K562 (cell line): ENCODE measurements around the gene GSTM5. TPM values are rescaled to one million over a fixed set of nuclear protein-coding genes. Genes with fewer than 3 reads are reported as not detected.

Experiments
- ATF1 ChIP-seq, 2 experiments: fragments of 450-650 bp in 1 of 2; IDR thresholded peaks; 2 replicates each; pipeline ENCODE4 v1.6.1; 2016; ENCODE audit warnings: missing compliant biosample characterization in 1 of 2, missing genetic modification characterization in 1 of 2
- CREB3 ChIP-seq: fragments of 450-650 bp; conservative IDR thresholded peaks from 2 replicates; pipeline ENCODE4 v1.6.1; 2016; ENCODE audit warnings: missing genetic modification characterization, low read depth, mild to moderate bottlenecking, missing compliant biosample characterization, moderate library complexity
- ELF1 ChIP-seq: fragments of 200-800 bp; sonication (Bioruptor generic); IDR thresholded peaks from 2 replicates; pipeline ENCODE4 v1.6.1; 2016; ENCODE audit warnings: missing genetic modification characterization, missing compliant biosample characterization
- GABPA ChIP-seq: fragments of 200-800 bp; sonication (Bioruptor generic); conservative IDR thresholded peaks from 2 replicates; pipeline ENCODE4 v1.6.1; 2016; ENCODE audit warnings: low read depth, missing genetic modification characterization, missing compliant biosample characterization
- LEF1 ChIP-seq: fragments of 450-650 bp; IDR thresholded peaks from 2 replicates; pipeline ENCODE4 v1.6.1; 2016; ENCODE audit warnings: mild to moderate bottlenecking
- MAZ ChIP-seq, 2 experiments: fragments of 450-650 bp in 1 of 2; sonication (generic) in 1 of 2; formaldehyde crosslinking; IDR thresholded peaks in 1 of 2; conservative IDR thresholded peaks in 1 of 2; 2 replicates each; pipeline versions ENCODE4 v1.4.0 to v1.5.0; 2020; ENCODE audit warnings: mild to moderate bottlenecking in 1 of 2, missing genetic modification reagents in 1 of 2
- MCM7 ChIP-seq, 2 experiments: fragments of 450-650 bp; IDR thresholded peaks; 2 replicates each; pipeline ENCODE4 v1.6.1; 2016 to 2018
- MTA1 ChIP-seq: fragments of 450-650 bp; IDR thresholded peaks from 2 replicates; pipeline ENCODE4 v1.6.1; 2017; ENCODE audit warnings: borderline replicate concordance
- NR2C2 ChIP-seq, 2 experiments: fragments of 200-800 bp in 1 of 2; sonication (Bioruptor generic) in 1 of 2; sonication (generic) in 1 of 2; formaldehyde crosslinking in 1 of 2; IDR thresholded peaks; 2 replicates each; pipeline versions ENCODE4 v1.6.1 to v1.8.0; 2016 to 2022; ENCODE audit warnings: mild to moderate bottlenecking in 1 of 2, missing compliant biosample characterization in 1 of 2, missing genetic modification characterization in 1 of 2, missing genetic modification reagents in 1 of 2
- ZBTB7A ChIP-seq: IDR thresholded peaks from 2 replicates; pipeline ENCODE4 v1.6.1; 2011; ENCODE audit warnings: low read depth, mild to moderate bottlenecking, low read length, moderate library complexity, borderline replicate concordance; ENCODE audit not compliant: control insufficient read depth
- ZNF134 ChIP-seq: fragments of 250-450 bp; sonication (Bioruptor Pico); conservative IDR thresholded peaks from 2 replicates; pipeline ENCODE4 v1.4.0; 2020
- ZNF175 ChIP-seq: fragments of 200-800 bp; sonication (Bioruptor generic); IDR thresholded peaks from 2 replicates; pipeline ENCODE4 v1.6.1; 2016; ENCODE audit warnings: low read depth, mild to moderate bottlenecking, missing genetic modification characterization, missing compliant biosample characterization
- ZNF197 ChIP-seq: fragments of 200-800 bp; sonication (Bioruptor generic); IDR thresholded peaks from 2 replicates; pipeline ENCODE4 v1.6.1; 2016; ENCODE audit warnings: low read depth, missing genetic modification characterization, missing compliant biosample characterization
- ZNF644 ChIP-seq: fragments of 200-800 bp; sonication (Bioruptor generic); IDR thresholded peaks from 2 replicates; pipeline ENCODE4 v1.6.1; 2016; ENCODE audit warnings: low read depth, missing genetic modification characterization, missing compliant biosample characterization
- ZNF740 ChIP-seq, 3 experiments: fragments of 200-800 bp in 1 of 3; sonication (Bioruptor generic) in 1 of 3; sonication (generic) in 1 of 3; formaldehyde crosslinking in 1 of 3; IDR thresholded peaks; 2 replicates each; pipeline versions ENCODE4 v1.6.1 to v1.8.0; 2016 to 2022; ENCODE audit warnings: mild to moderate bottlenecking in 2 of 3, missing compliant biosample characterization in 2 of 3, missing genetic modification characterization in 2 of 3, missing genetic modification reagents in 1 of 3
- polyA plus RNA-seq, 8 experiments: library from polyadenylated mRNA; depleted of rRNA in 4 of 8; stranded (reverse) in 5 of 8; unstranded in 3 of 8; fragments of >200 nt; fragmentation: Nextera tagmentation in 2 of 8; fragmentation: Illumina TruSeq in 1 of 8; extraction: Ambion mirVana in 2 of 8; extraction: Trizol in 1 of 8; gene quantifications; 2 replicates each; pipeline versions ENCODE4 v1.2.1 to v1.2.3, GENCODE V29; 2011 to 2014; ENCODE audit warnings: inconsistent platforms in 1 of 8, missing spikeins in 1 of 8
- total RNA-seq, 7 experiments: library from RNA; depleted of rRNA in 6 of 7; stranded (reverse); fragments of >200 nt in 6 of 7; fragmentation: Illumina TruSeq in 2 of 7; extraction: Trizol in 2 of 7; gene quantifications; 2 replicates each; pipeline versions ENCODE4 v1.2.1 to v1.2.3, GENCODE V29; 2011 to 2021; ENCODE audit warnings: low replicate concordance in 1 of 7
- TF ChIP-seq, protein P1 (sequence below), 2 experiments: fragments of 450-650 bp; conservative IDR thresholded peaks; 2 replicates each; pipeline ENCODE4 v1.6.1; 2017; ENCODE audit warnings: mild to moderate bottlenecking in 2 of 2, moderate library complexity in 2 of 2
- TF ChIP-seq, protein P2 (sequence below): fragments of 450-650 bp; formaldehyde crosslinking; IDR thresholded peaks from 2 replicates; pipeline ENCODE4 v1.4.0; 2022; ENCODE audit warnings: missing genetic modification characterization
- TF ChIP-seq, protein P3 (sequence below): fragments of 200-800 bp; sonication (Bioruptor generic); IDR thresholded peaks from 2 replicates; pipeline ENCODE4 v1.6.1; 2017; ENCODE audit warnings: missing genetic modification characterization, missing compliant biosample characterization

GSTM5 gene
- total and polyA plus RNA-seq, 9 of the 15 experiments (the other 6 are each of a cell fraction or from before 2014, with no cell fraction given): not detected

- TF ChIP-seq, protein P1, sequence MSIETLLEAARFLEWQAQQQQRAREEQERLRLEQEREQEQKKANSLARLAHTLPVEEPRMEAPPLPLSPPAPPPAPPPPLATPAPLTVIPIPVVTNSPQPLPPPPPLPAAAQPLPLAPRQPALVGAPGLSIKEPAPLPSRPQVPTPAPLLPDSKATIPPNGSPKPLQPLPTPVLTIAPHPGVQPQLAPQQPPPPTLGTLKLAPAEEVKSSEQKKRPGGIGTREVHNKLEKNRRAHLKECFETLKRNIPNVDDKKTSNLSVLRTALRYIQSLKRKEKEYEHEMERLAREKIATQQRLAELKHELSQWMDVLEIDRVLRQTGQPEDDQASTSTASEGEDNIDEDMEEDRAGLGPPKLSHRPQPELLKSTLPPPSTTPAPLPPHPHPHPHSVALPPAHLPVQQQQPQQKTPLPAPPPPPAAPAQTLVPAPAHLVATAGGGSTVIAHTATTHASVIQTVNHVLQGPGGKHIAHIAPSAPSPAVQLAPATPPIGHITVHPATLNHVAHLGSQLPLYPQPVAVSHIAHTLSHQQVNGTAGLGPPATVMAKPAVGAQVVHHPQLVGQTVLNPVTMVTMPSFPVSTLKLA (conservative IDR thresholded peaks at IDR 0.05): peak in 1 of 2 experiments; percentile 40; a peak in 1 of 4 replicates
- TF ChIP-seq CREB3 (tag): peak; percentile 59; the same call in 1 of the 2 replicates
- TF ChIP-seq, protein P2, sequence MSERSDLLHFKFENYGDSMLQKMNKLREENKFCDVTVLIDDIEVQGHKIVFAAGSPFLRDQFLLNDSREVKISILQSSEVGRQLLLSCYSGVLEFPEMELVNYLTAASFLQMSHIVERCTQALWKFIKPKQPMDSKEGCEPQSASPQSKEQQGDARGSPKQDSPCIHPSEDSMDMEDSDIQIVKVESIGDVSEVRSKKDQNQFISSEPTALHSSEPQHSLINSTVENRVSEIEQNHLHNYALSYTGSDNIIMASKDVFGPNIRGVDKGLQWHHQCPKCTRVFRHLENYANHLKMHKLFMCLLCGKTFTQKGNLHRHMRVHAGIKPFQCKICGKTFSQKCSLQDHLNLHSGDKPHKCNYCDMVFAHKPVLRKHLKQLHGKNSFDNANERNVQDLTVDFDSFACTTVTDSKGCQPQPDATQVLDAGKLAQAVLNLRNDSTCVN (CRISPR knock-in tag): no peak
- no peak for TF ChIP-seq ATF1 (CRISPR knock-in tag; IDR thresholded peaks at IDR 0.05)
- TF ChIP-seq ATF1 (tag; IDR thresholded peaks at IDR 0.05): peak; percentile 80
- peak; percentile 42; the same call in 1 of the 2 replicates for TF ChIP-seq ZBTB7A
- TF ChIP-seq ZNF740 (CRISPR knock-in tag; IDR thresholded peaks at IDR 0.05): peak; percentile 57; the same call in 1 of the 2 replicates
- TF ChIP-seq ZNF740 (tag; IDR thresholded peaks at IDR 0.05): 0 out of 4 replicates have a peak, but pooled peaks of 1 of the 2 experiments have one; percentile 20
- TF ChIP-seq MAZ (CRISPR knock-in tag; conservative IDR thresholded peaks at IDR 0.05 in 1 of 2, IDR thresholded peaks at IDR 0.05 in 1 of 2): peak in 1 of 2 experiments; percentile 64; a peak in 2 of 4 replicates
- TF ChIP-seq ZNF175: peak; percentile 86; the same call in 1 of the 2 replicates
- no peak for TF ChIP-seq MCM7 (IDR thresholded peaks at IDR 0.05)
- no peak for TF ChIP-seq ZNF134
- TF ChIP-seq ZNF197 (CRISPR knock-in tag): peak; percentile 89; the same call in 1 of the 2 replicates
- TF ChIP-seq LEF1: peak; percentile 51; the same call in 1 of the 2 replicates
- peak; percentile 63 for TF ChIP-seq GABPA
- no peak for TF ChIP-seq NR2C2 (CRISPR knock-in tag; IDR thresholded peaks at IDR 0.05)
- peak; percentile 50; the same call in 1 of the 2 replicates for TF ChIP-seq NR2C2 (tag; IDR thresholded peaks at IDR 0.05)
- TF ChIP-seq ELF1 (tag): peak; percentile 80
- 0 out of 2 replicates have a peak, but pooled peaks have one; percentile 29 for TF ChIP-seq MTA1
- peak; percentile 72; the same call in 1 of the 2 replicates for TF ChIP-seq ZNF644
- TF ChIP-seq, protein P3, sequence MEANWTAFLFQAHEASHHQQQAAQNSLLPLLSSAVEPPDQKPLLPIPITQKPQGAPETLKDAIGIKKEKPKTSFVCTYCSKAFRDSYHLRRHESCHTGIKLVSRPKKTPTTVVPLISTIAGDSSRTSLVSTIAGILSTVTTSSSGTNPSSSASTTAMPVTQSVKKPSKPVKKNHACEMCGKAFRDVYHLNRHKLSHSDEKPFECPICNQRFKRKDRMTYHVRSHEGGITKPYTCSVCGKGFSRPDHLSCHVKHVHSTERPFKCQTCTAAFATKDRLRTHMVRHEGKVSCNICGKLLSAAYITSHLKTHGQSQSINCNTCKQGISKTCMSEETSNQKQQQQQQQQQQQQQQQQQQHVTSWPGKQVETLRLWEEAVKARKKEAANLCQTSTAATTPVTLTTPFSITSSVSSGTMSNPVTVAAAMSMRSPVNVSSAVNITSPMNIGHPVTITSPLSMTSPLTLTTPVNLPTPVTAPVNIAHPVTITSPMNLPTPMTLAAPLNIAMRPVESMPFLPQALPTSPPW (CRISPR knock-in tag): peak; percentile 48; the same call in 1 of the 2 replicates
Measured at GRCh38 chr1:109762821-109763645, 51.0 kb downstream of the GSTM5 start (continued).
